ENCODE measurements around the gene PCYOX1L. TPM values are rescaled to one million over a fixed set of nuclear protein-coding genes. Genes with fewer than 3 reads are reported as not detected.

Gene PCYOX1L
- total and polyA plus RNA-seq, 9 of the 15 experiments (the other 6 are each of a cell fraction or from before 2014, with no cell fraction given): 2.3 to 17.9 (median 6.0) TPM

GRCh38 chr5:149345147-149345891, 12.5 kb upstream of the PCYOX1L start, which contains the start of gene GRPEL2 (continued):
- no peak for TF ChIP-seq ZNF407 (IDR thresholded peaks at IDR 0.05; ENCODE audit: low read depth)
- TF ChIP-seq FOXM1 (IDR thresholded peaks at IDR 0.05; ENCODE audit: low read depth): no peak
- TF ChIP-seq FOXM1 (CRISPR knock-in tag; IDR thresholded peaks at IDR 0.05; ENCODE audit: low read depth): no peak
- TF ChIP-seq ZNF197 (CRISPR knock-in tag; IDR thresholded peaks at IDR 0.05; ENCODE audit: low read depth): 0 out of 2 replicates have a peak, but pooled peaks have one; percentile 65
- TF ChIP-seq BCLAF1 (IDR thresholded peaks at IDR 0.05; ENCODE audit: borderline replicate concordance in 1 of 2, control insufficient read depth in 1 of 2, low read depth in 2 of 2, low read length in 1 of 2): peak in 1 of 2 experiments; percentile 90; a peak in 1 of 4 replicates
- no peak; the same call in 1 of the 2 replicates for TF ChIP-seq GATAD2B (IDR thresholded peaks at IDR 0.05; ENCODE audit: borderline replicate concordance)
- TF ChIP-seq ZNF253 (CRISPR knock-in tag; conservative IDR thresholded peaks at IDR 0.05): no peak
- no peak for TF ChIP-seq ZNF280B (CRISPR knock-in tag; IDR thresholded peaks at IDR 0.05)
- no peak for TF ChIP-seq XRCC4 (IDR thresholded peaks at IDR 0.05; ENCODE audit: extremely low read depth, insufficient read depth, insufficient read length)
- TF ChIP-seq ARID1B (IDR thresholded peaks at IDR 0.05): peak; percentile 26; the same call in 1 of the 2 replicates
- peak; percentile 22; the same call in 1 of the 2 replicates for TF ChIP-seq SPI1 (IDR thresholded peaks at IDR 0.05; ENCODE audit: borderline replicate concordance, low read depth, low read length)
- TF ChIP-seq POLR3A (IDR thresholded peaks at IDR 0.05; ENCODE audit: borderline replicate concordance, extremely low read depth, insufficient read depth, insufficient read length): no peak
- TF ChIP-seq CBX2 (IDR thresholded peaks at IDR 0.05; ENCODE audit: insufficient read depth, low read length, poor library complexity, severe bottlenecking): no peak
- no peak for TF ChIP-seq TSC22D4 (tag; IDR thresholded peaks at IDR 0.05)

All from K562 (cell line).